PC-3 (cell line): Measurements from ENCODE around the gene MDH2. TPM values are rescaled to one million over a fixed set of nuclear protein-coding genes. Genes with fewer than 3 reads are reported as not detected.
"Not testable (repeated sequence)": the region's sequence is repeated elsewhere in the genome, so short reads cannot be mapped to it uniquely, and the experiment has no call there.

Source experiments
- ATAC-seq: fragments of 200-7000 bp; cut with Tn5 transposase; 2 replicates; pipeline ENCODE4 v1.9.1; 2020; ENCODE audit warnings: mild to moderate bottlenecking, moderate library complexity
- BruUV-seq: library from RNA; stranded (reverse); fragments of 400-500 nt; replicated peaks from 2 replicates; lab custom pipeline; 2021; lab: Mats Ljungman, UMichigan
- CTCF ChIA-PET: fragments of 300-600 bp; sonication (Branson Sonifier 250); formaldehyde crosslinking; loops from one replicate; lab custom pipeline; 2022; ENCODE audit warnings: antibody characterized with exemption; lab: Charles Lee
- POLR2A ChIA-PET: fragments of 300-600 bp; sonication (Branson Sonifier 250); formaldehyde crosslinking; loops from one replicate; lab custom pipeline; 2022; ENCODE audit warnings: antibody characterized with exemption; ENCODE audit not compliant: unreplicated experiment; lab: Charles Lee
- DNase-seq: peaks from one replicate; pipeline ENCODE4 v3.0.0-alpha.2; 2015
- H2AFZ ChIP-seq: fragments of 300-600 bp; sonication (generic); 2 replicates; pipeline ENCODE4 v1.6.0; 2016; ENCODE audit warnings: antibody characterized with exemption, low read length
- H3F3A ChIP-seq: fragments of 300-600 bp; sonication (generic); one replicate; pipeline ENCODE4 v1.6.0; 2017; ENCODE audit warnings: antibody characterized with exemption, low read length, control low read depth, mild to moderate bottlenecking; ENCODE audit not compliant: unreplicated experiment
- H3K27ac ChIP-seq: fragments of 300-600 bp; sonication (generic); 2 replicates; pipeline ENCODE4 v1.5.1; 2016; ENCODE audit warnings: mild to moderate bottlenecking, low read length
- H3K27me3 ChIP-seq: fragments of 300-600 bp; sonication (generic); 2 replicates; pipeline ENCODE4 v1.6.1; 2016; ENCODE audit warnings: low read length, mixed read lengths
- H3K36me3 ChIP-seq: fragments of 300-600 bp; sonication (generic); 2 replicates; pipeline ENCODE4 v1.6.1; 2016; ENCODE audit warnings: low read depth, mixed run types, low read length, mixed read lengths
- H3K4me1 ChIP-seq: fragments of 300-600 bp; sonication (generic); 2 replicates; pipeline ENCODE4 v1.5.1; 2016; ENCODE audit warnings: low read length; ENCODE audit not compliant: insufficient read depth
- H3K4me2 ChIP-seq: fragments of 300-600 bp; sonication (generic); 2 replicates; pipeline ENCODE4 v1.6.0; 2016; ENCODE audit warnings: low read length
- H3K4me3 ChIP-seq: fragments of 300-600 bp; sonication (generic); 2 replicates; pipeline ENCODE4 v1.5.1; 2016; ENCODE audit warnings: mild to moderate bottlenecking, low read length, mixed read lengths
- H3K79me2 ChIP-seq: fragments of 300-600 bp; sonication (generic); 2 replicates; pipeline ENCODE4 v1.6.1; 2017; ENCODE audit warnings: low read length, mixed read lengths
- H3K9ac ChIP-seq: fragments of 300-600 bp; sonication (generic); 2 replicates; pipeline ENCODE4 v1.6.0; 2016; ENCODE audit warnings: mild to moderate bottlenecking, low read length
- H3K9me2 ChIP-seq: fragments of 300-600 bp; sonication (generic); replicated peaks from 2 replicates; pipeline ENCODE4 v1.6.1; 2016; ENCODE audit warnings: mixed run types, low read length, mixed read lengths
- H3K9me3 ChIP-seq: fragments of 300-600 bp; sonication (generic); 2 replicates; pipeline ENCODE4 v1.6.1; 2016; ENCODE audit warnings: low read length, mixed read lengths
- H4K20me1 ChIP-seq: fragments of 300-600 bp; sonication (generic); 2 replicates; pipeline ENCODE4 v1.6.1; 2016; ENCODE audit warnings: low read length, mixed read lengths
- CTCF ChIP-seq: fragments of 300-600 bp; sonication (generic); conservative IDR thresholded peaks from 2 replicates; pipeline ENCODE4 v1.5.1; 2017; ENCODE audit warnings: antibody characterized with exemption, low read depth, mild to moderate bottlenecking, low read length
- EZH2phosphoT487 ChIP-seq: fragments of 300-600 bp; sonication (generic); IDR thresholded peaks from 2 replicates; pipeline ENCODE4 v1.6.1; 2018; ENCODE audit warnings: mild to moderate bottlenecking, antibody characterized with exemption, low read length, borderline replicate concordance
- intact Hi-C: fragments of 100-400 bp; cut with micrococcal nuclease; formaldehyde crosslinking; loops from 2 replicates; pipeline ENCODE4 v1.9.0; 2023
- total RNA-seq: library from RNA; depleted of rRNA; stranded (reverse); fragments of >200 nt; gene quantifications from 2 replicates; pipeline ENCODE4 v1.2.3, GENCODE V29; 2014; rRNA removed

MDH2 gene
- total RNA-seq, 1 experiment from 2014 or later: 174 TPM

DNA sequence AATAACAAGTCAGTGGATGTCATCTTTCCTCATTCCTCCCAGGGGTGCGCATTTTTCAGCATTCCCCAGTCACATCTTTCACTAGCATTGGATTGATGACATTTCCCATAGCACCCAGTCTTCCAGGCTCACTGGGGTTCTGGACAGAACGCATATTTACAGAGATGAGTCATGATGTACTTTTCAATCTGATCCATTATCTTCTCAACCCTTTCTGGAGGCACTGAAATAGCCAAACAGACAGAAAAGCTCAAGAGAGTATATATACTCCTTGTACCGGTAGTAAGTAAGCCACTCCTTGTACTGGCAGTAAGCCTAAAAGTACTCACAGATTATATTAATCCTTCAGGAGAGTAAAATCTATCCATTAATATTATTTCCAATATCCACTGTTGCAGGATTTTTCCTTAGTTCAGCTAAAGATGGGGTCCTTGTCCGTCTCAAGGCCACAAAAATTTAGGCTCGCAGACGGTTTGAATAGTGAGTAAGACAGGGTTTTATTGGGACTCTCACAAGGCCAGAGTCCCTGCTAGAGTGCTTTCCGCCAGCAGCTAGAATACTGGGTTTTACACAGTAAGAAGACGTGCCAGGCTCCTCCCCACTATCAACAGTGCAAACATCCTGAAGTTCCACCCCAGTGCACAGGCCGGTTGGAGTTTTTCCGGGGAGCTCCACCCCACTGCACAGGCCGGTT is 60.8 kb downstream of the MDH2 start:
- H3K9ac ChIP-seq: peak overlapping the region; percentile 74
- TF ChIP-seq CTCF (no peak), EZH2phosphoT487 (no peak)
- peaks cover 10% of the 10 kb centered on the region for H3F3A ChIP-seq
- BruUV-seq: TSS peak; percentile 87
- CTCF ChIA-PET: interaction anchor here (0.6 to 0.7 kb wide), 2 partner anchors 21 to 40 kb away, joined by 3 read pairs; no protein-coding TSS in a partner anchor
- H3K9me3 ChIP-seq: no peaks in the 10 kb centered on the region
- ATAC-seq: peak; percentile 91
- no peaks in the 10 kb centered on the region for H3K36me3 ChIP-seq
- peak overlapping the region; percentile 98 for H3K27ac ChIP-seq
- peak overlapping the region; percentile 60 for H3K4me3 ChIP-seq
- H2AFZ ChIP-seq: 0 out of 2 replicates have a peak overlapping the region, but pooled peaks have one; percentile 8
- H4K20me1 ChIP-seq: no peaks in the 10 kb centered on the region
- POLR2A ChIA-PET: interaction anchor here (1.0 kb wide), 1 partner anchor 40 kb away, joined by 3 read pairs; no protein-coding TSS in a partner anchor
- peak overlapping the region; percentile 73 for H3K4me2 ChIP-seq
- no peaks in the 10 kb centered on the region for H3K9me2 ChIP-seq
- H3K4me1 ChIP-seq: peaks cover 40% of the 10 kb centered on the region
- no peaks in the 10 kb centered on the region for H3K79me2 ChIP-seq
- intact Hi-C loops: loop anchor here (1.0 to 2.0 kb wide), 2 partner anchors 21 to 40 kb away; no protein-coding TSS in a partner anchor
- peak; percentile 90 for DNase-seq
- H3K27me3 ChIP-seq: no peaks in the 10 kb centered on the region

DNA sequence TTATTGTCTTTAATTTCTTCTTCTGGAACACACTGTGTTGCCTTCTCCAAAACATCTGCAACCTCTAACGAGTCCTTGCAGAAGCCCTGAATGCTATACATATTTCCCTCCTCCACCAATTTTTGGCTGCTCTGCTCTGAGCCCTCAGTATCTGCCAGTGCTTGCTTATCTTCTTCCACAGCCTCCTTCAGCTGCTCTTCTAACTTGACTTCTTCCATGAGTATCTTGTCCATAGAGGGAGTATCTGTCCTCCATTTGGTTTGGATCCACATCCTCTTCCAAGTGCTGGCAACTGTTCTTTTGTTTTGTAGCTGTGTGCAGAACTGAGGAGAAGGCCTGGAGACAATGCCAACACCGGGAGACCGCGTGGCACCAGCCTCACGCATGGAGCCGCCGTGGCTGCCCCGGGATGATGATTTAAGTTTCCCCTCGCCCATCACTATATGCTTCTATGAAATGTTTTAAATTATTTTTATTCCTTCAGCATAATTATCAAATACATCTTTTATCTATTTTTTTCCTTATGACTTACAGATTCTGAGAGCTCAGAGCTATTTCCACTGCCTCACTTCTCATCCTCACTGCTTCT is 65.2 kb downstream of the MDH2 start:
- intact Hi-C loops, CTCF ChIA-PET: not testable (repeated sequence)

GRCh38 chr7:76114742-76115141 is 66.8 kb downstream of the MDH2 start:
- POLR2A ChIA-PET, H3F3A ChIP-seq, H3K9ac ChIP-seq, H3K4me2 ChIP-seq, H3K4me1 ChIP-seq, H2AFZ ChIP-seq, intact Hi-C loops, H4K20me1 ChIP-seq, H3K9me3 ChIP-seq, DNase-seq, H3K79me2 ChIP-seq, H3K27ac ChIP-seq, BruUV-seq, ATAC-seq, H3K4me3 ChIP-seq, H3K36me3 ChIP-seq, H3K9me2 ChIP-seq, H3K27me3 ChIP-seq: not testable (repeated sequence)
- CTCF ChIA-PET: interaction anchor here (0.7 kb wide), 1 partner anchor 245 kb away, joined by 3 read pairs; no protein-coding TSS in a partner anchor

More for the DNA sequence above, 65.2 kb downstream of the MDH2 start:
- POLR2A ChIA-PET, H3K36me3 ChIP-seq, DNase-seq, H3K79me2 ChIP-seq, H3K4me2 ChIP-seq, H3F3A ChIP-seq, H4K20me1 ChIP-seq, H3K9me2 ChIP-seq, H3K9ac ChIP-seq, H3K9me3 ChIP-seq, H2AFZ ChIP-seq, H3K27me3 ChIP-seq, ATAC-seq, H3K4me3 ChIP-seq, H3K27ac ChIP-seq, BruUV-seq: not testable (repeated sequence)
- H3K4me1 ChIP-seq: peaks cover 23% of the 10 kb centered on the region

Other genes with a start within 250 kb of the MDH2 start
- gene CCL24, start 234.3 kb upstream of the MDH2 start, total RNA-seq: not detected in 2 replicates
- gene RHBDD2, start 169.1 kb upstream of the MDH2 start, total RNA-seq: 42.7 and 59.1 TPM in 2 replicates
- 112 and 119 TPM in 2 replicates for gene POR, start 133.0 kb upstream of the MDH2 start, total RNA-seq
- 17.9 and 18.6 TPM in 2 replicates for gene TMEM120A, start 53.5 kb upstream of the MDH2 start, total RNA-seq
- 57.4 and 61.3 TPM in 2 replicates for gene STYXL1, start 106 bp upstream of the MDH2 start, total RNA-seq
- 0.66 and 3.2 TPM in 2 replicates for gene SRRM3, start 153.8 kb downstream of the MDH2 start, total RNA-seq